NCI-H146 treated with DMSO at 0.1 percent for 48 hours (cell line): ENCODE measurements around the gene JMJD4.

ENCODE experiments used
- DNase-seq: peaks from one replicate; lab custom pipeline; 2025; ENCODE audit not compliant: unreplicated experiment; lab: John Stamatoyannopoulos, UW

JMJD4 gene

GRCh38 chr1:227769047-227769935 is 34.2 kb upstream of the JMJD4 start:
- DNase-seq, result no peak

- DNase-seq, result no peak
Measured at GRCh38 chr1:227768640-227769039, 33.5 kb upstream of the JMJD4 start.

- no peak for DNase-seq
Measured at GRCh38 chr1:227768125-227768439, 33.0 kb upstream of the JMJD4 start.

GRCh38 chr1:227767401-227768124 is 32.5 kb upstream of the JMJD4 start:
- DNase-seq, result no peak

- peak; percentile 38 for DNase-seq
Measured at GRCh38 chr1:227766653-227767277, 31.7 kb upstream of the JMJD4 start.

GRCh38 chr1:227766015-227766634 is 31.0 kb upstream of the JMJD4 start:
- DNase-seq, result peak; percentile 98

- DNase-seq, result no peak
Measured at GRCh38 chr1:227765261-227766014, 30.3 kb upstream of the JMJD4 start.

- DNase-seq, result no peak
Measured at GRCh38 chr1:227764019-227764391, 28.9 kb upstream of the JMJD4 start.

- DNase-seq, result no peak
Measured at GRCh38 chr1:227763246-227764018, 28.3 kb upstream of the JMJD4 start.

- DNase-seq, result peak; percentile 73
Measured at GRCh38 chr1:227762231-227762911, 27.3 kb upstream of the JMJD4 start.

GRCh38 chr1:227761621-227762230 is 26.6 kb upstream of the JMJD4 start:
- DNase-seq, result no peak

- no peak for DNase-seq
Measured at GRCh38 chr1:227760377-227760776, 25.3 kb upstream of the JMJD4 start.

- no peak for DNase-seq
Measured at GRCh38 chr1:227759341-227760300, 24.5 kb upstream of the JMJD4 start.

- DNase-seq, result no peak
Measured at GRCh38 chr1:227758366-227758765, 23.3 kb upstream of the JMJD4 start.

- DNase-seq, result no peak
Measured at GRCh38 chr1:227757781-227758180, 22.7 kb upstream of the JMJD4 start.

GRCh38 chr1:227756172-227756959 is 21.3 kb upstream of the JMJD4 start:
- no peak for DNase-seq

GRCh38 chr1:227754958-227755357 is 19.9 kb upstream of the JMJD4 start:
- DNase-seq, result no peak
